SU-DHL-6 (cell line): ENCODE measurements around the gene OXCT2.

Source experiments
- EZH2phosphoT487 ChIP-seq: fragments of 200-600 bp; sonication (generic), shearing (Covaris generic); conservative IDR thresholded peaks from 2 replicates; pipeline ENCODE4 v1.6.1; 2018; ENCODE audit warnings: mild to moderate bottlenecking, antibody characterized with exemption, low read length, moderate library complexity, mixed read lengths
- TF ChIP-seq, protein P1 (sequence below): fragments of 200-600 bp; sonication (generic); IDR thresholded peaks from one replicate; pipeline ENCODE4 v1.5.1; 2017; ENCODE audit warnings: antibody characterized with exemption, mild to moderate bottlenecking, low read length, moderate library complexity; ENCODE audit not compliant: insufficient read depth, poor library complexity, severe bottlenecking

DNA sequence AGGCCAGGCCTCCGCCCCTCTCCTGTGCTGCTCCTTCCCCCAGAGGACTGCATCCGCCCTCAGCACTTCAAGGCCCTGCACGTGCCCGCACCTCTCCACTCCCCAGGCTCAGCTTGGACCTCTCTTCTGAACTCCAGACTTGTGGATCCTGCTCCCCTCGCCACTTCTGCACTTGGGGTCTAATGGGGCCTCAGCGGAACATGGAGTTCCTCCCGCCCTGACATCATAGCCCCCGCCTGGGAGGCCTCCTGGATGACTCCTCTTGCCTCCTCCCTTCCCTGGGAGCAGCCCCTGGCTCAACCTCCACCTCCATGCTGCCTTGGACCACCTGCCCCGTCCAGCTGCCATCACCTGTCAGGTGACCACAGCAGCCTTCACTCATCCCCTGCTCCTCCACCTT lies 10.1 kb downstream of the OXCT2 start:
- TF ChIP-seq, protein P1, sequence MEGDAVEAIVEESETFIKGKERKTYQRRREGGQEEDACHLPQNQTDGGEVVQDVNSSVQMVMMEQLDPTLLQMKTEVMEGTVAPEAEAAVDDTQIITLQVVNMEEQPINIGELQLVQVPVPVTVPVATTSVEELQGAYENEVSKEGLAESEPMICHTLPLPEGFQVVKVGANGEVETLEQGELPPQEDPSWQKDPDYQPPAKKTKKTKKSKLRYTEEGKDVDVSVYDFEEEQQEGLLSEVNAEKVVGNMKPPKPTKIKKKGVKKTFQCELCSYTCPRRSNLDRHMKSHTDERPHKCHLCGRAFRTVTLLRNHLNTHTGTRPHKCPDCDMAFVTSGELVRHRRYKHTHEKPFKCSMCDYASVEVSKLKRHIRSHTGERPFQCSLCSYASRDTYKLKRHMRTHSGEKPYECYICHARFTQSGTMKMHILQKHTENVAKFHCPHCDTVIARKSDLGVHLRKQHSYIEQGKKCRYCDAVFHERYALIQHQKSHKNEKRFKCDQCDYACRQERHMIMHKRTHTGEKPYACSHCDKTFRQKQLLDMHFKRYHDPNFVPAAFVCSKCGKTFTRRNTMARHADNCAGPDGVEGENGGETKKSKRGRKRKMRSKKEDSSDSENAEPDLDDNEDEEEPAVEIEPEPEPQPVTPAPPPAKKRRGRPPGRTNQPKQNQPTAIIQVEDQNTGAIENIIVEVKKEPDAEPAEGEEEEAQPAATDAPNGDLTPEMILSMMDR = no peak
- TF ChIP-seq EZH2phosphoT487 = no peak
